Stimulated activated naive B cell treated with anti-CD40 and anti-IgM and Interleukin-4, amounts not matched to agents 10 μg/mL and 1 μg/mL and 100 μg/mL, for 72 hours (primary cell): ENCODE measurements around the gene EP400.

Experiments used
- ATAC-seq, 2 donors: fragments of 150-1000 bp; cut with Tn5 transposase; replicated peaks; 2 replicates each; pipeline ENCODE4 v1.10.0; 2021; ENCODE audit warnings: moderate library complexity in 1 of 2
- DNase-seq: peaks from one replicate; pipeline ENCODE4 v3.0.0; 2021
- H3K27ac Mint-ChIP-seq: one replicate; pipeline ENCODE4 v1.8.0; 2022; ENCODE audit warnings: mild to moderate bottlenecking, mixed read lengths
- H3K27me3 Mint-ChIP-seq, 2 donors: one replicate each; pipeline ENCODE4 v1.8.0; 2022; ENCODE audit warnings: mixed read lengths in 2 of 2
- H3K36me3 Mint-ChIP-seq, 2 donors: one replicate each; pipeline ENCODE4 v1.8.0; 2022; ENCODE audit warnings: mixed read lengths in 2 of 2, mild to moderate bottlenecking in 1 of 2
- H3K4me1 Mint-ChIP-seq, 2 donors: one replicate each; pipeline ENCODE4 v1.8.0; 2022; ENCODE audit warnings: mixed read lengths in 2 of 2, mild to moderate bottlenecking in 1 of 2
- H3K4me3 Mint-ChIP-seq, 2 donors: one replicate each; pipeline ENCODE4 v1.8.0; 2022; ENCODE audit warnings: mild to moderate bottlenecking in 2 of 2, mixed read lengths in 2 of 2, moderate library complexity in 1 of 2
- H3K9me3 Mint-ChIP-seq, 2 donors: one replicate each; pipeline ENCODE4 v1.8.0; 2022; ENCODE audit warnings: mixed read lengths in 2 of 2, mild to moderate bottlenecking in 1 of 2

Gene EP400

GRCh38 chr12:132014092-132014914, 64.6 kb downstream of the EP400 start:
- no peak overlapping the region for H3K4me3 Mint-ChIP-seq
- ATAC-seq, result no peak
- peaks cover 43 to 71% of the 10 kb centered on the region in 2 donors for H3K36me3 Mint-ChIP-seq
- H3K4me1 Mint-ChIP-seq, result peaks cover 0 to 2% of the 10 kb centered on the region in 2 donors
- DNase-seq, result no peak
- H3K9me3 Mint-ChIP-seq, result no peaks in the 10 kb centered on the region
- no peaks in the 10 kb centered on the region for H3K27me3 Mint-ChIP-seq
- peak overlapping the region; percentile 14 for H3K27ac Mint-ChIP-seq

- ATAC-seq, result no peak
- H3K27me3 Mint-ChIP-seq, result no peaks in the 10 kb centered on the region
- H3K36me3 Mint-ChIP-seq, result peaks cover 47 to 74% of the 10 kb centered on the region in 2 donors
Observed at GRCh38 chr12:132014915-132015280, 65.2 kb downstream of the EP400 start.

GRCh38 chr12:132015686-132016430, 66.1 kb downstream of the EP400 start:
- no peaks in the 10 kb centered on the region for H3K9me3 Mint-ChIP-seq
- DNase-seq (no peak), ATAC-seq (no peak)
- H3K36me3 Mint-ChIP-seq, result peaks cover 52 to 77% of the 10 kb centered on the region in 2 donors
- H3K4me3 Mint-ChIP-seq, result no peak overlapping the region
- peaks cover 0 to 2% of the 10 kb centered on the region in 2 donors for H3K4me1 Mint-ChIP-seq
- peak overlapping the region; percentile 33 for H3K27ac Mint-ChIP-seq
- H3K27me3 Mint-ChIP-seq, result no peaks in the 10 kb centered on the region

More at GRCh38 chr12:132014915-132015280, 65.2 kb downstream of the EP400 start:
- H3K4me1 Mint-ChIP-seq, result peaks cover 0 to 2% of the 10 kb centered on the region in 2 donors
- H3K9me3 Mint-ChIP-seq, result no peaks in the 10 kb centered on the region
- no peak for DNase-seq
- no peak overlapping the region for H3K27ac Mint-ChIP-seq
- no peak overlapping the region for H3K4me3 Mint-ChIP-seq

- H3K27me3 Mint-ChIP-seq, result no peaks in the 10 kb centered on the region
- H3K27ac Mint-ChIP-seq, result no peak overlapping the region
- ATAC-seq (no peak), DNase-seq (no peak)
- peaks cover 0 to 2% of the 10 kb centered on the region in 2 donors for H3K4me1 Mint-ChIP-seq
- no peak overlapping the region for H3K4me3 Mint-ChIP-seq
- peaks cover 53 to 73% of the 10 kb centered on the region in 2 donors for H3K36me3 Mint-ChIP-seq
- no peaks in the 10 kb centered on the region for H3K9me3 Mint-ChIP-seq
Observed at GRCh38 chr12:132018193-132018916, 68.6 kb downstream of the EP400 start.

GRCh38 chr12:132019891-132020290, 70.1 kb downstream of the EP400 start:
- Mint-ChIP-seq H3K27me3 (no peaks in the 10 kb centered on the region), H3K4me3 (no peak overlapping the region), H3K36me3 (peaks cover 56 to 72% of the 10 kb centered on the region in 2 donors), H3K4me1 (peaks cover 0 to 2% of the 10 kb centered on the region in 2 donors), H3K9me3 (no peaks in the 10 kb centered on the region), H3K27ac (peak overlapping the region; percentile 42)
- ATAC-seq (no peak), DNase-seq (no peak)

GRCh38 chr12:132020292-132020691, 70.5 kb downstream of the EP400 start:
- ATAC-seq (no peak), DNase-seq (no peak)
- Mint-ChIP-seq H3K4me3 (no peak overlapping the region), H3K27ac (peak overlapping the region; percentile 42), H3K27me3 (no peaks in the 10 kb centered on the region), H3K9me3 (no peaks in the 10 kb centered on the region), H3K36me3 (peaks cover 56 to 73% of the 10 kb centered on the region in 2 donors), H3K4me1 (peaks cover 0 to 2% of the 10 kb centered on the region in 2 donors)

- Mint-ChIP-seq H3K27ac (no peak overlapping the region), H3K27me3 (no peaks in the 10 kb centered on the region), H3K36me3 (peaks cover 53 to 70% of the 10 kb centered on the region in 2 donors), H3K4me3 (no peak overlapping the region), H3K9me3 (no peaks in the 10 kb centered on the region), H3K4me1 (no peaks in the 10 kb centered on the region)
- ATAC-seq (no peak), DNase-seq (no peak)
Observed at GRCh38 chr12:132021031-132021871, 71.5 kb downstream of the EP400 start.

GRCh38 chr12:132021965-132022364, 72.2 kb downstream of the EP400 start:
- Mint-ChIP-seq H3K36me3 (peaks cover 51 to 68% of the 10 kb centered on the region in 2 donors), H3K9me3 (no peaks in the 10 kb centered on the region), H3K4me3 (no peak overlapping the region), H3K27ac (no peak overlapping the region), H3K27me3 (no peaks in the 10 kb centered on the region), H3K4me1 (no peaks in the 10 kb centered on the region)
- ATAC-seq, result no peak
- no peak for DNase-seq

- Mint-ChIP-seq H3K4me3 (no peak overlapping the region), H3K27me3 (no peaks in the 10 kb centered on the region), H3K27ac (no peak overlapping the region), H3K9me3 (no peaks in the 10 kb centered on the region), H3K4me1 (no peaks in the 10 kb centered on the region), H3K36me3 (peaks cover 53 to 67% of the 10 kb centered on the region in 2 donors)
- no peak for ATAC-seq
- DNase-seq, result no peak
Observed at GRCh38 chr12:132023658-132024057, 73.9 kb downstream of the EP400 start.

GRCh38 chr12:132024758-132025157, 75.0 kb downstream of the EP400 start:
- H3K4me3 Mint-ChIP-seq, result no peak overlapping the region
- H3K4me1 Mint-ChIP-seq, result no peaks in the 10 kb centered on the region
- H3K9me3 Mint-ChIP-seq, result no peaks in the 10 kb centered on the region
- no peak for ATAC-seq
- H3K36me3 Mint-ChIP-seq, result peaks cover 50 to 71% of the 10 kb centered on the region in 2 donors
- H3K27me3 Mint-ChIP-seq, result no peaks in the 10 kb centered on the region
- DNase-seq, result no peak
- H3K27ac Mint-ChIP-seq, result no peak overlapping the region

GRCh38 chr12:132025526-132025925, 75.8 kb downstream of the EP400 start:
- Mint-ChIP-seq H3K27me3 (no peaks in the 10 kb centered on the region), H3K9me3 (no peaks in the 10 kb centered on the region), H3K27ac (no peak overlapping the region), H3K4me3 (no peak overlapping the region), H3K36me3 (peaks cover 48 to 70% of the 10 kb centered on the region in 2 donors), H3K4me1 (no peaks in the 10 kb centered on the region)
- DNase-seq (no peak), ATAC-seq (no peak)

- H3K4me3 Mint-ChIP-seq, result no peak overlapping the region
- H3K36me3 Mint-ChIP-seq, result peaks cover 52 to 74% of the 10 kb centered on the region in 2 donors
- no peak for ATAC-seq
- no peaks in the 10 kb centered on the region for H3K4me1 Mint-ChIP-seq
- H3K27me3 Mint-ChIP-seq, result no peaks in the 10 kb centered on the region
- no peak overlapping the region for H3K27ac Mint-ChIP-seq
- no peak for DNase-seq
- H3K9me3 Mint-ChIP-seq, result no peaks in the 10 kb centered on the region
Observed at GRCh38 chr12:132026061-132026795, 76.5 kb downstream of the EP400 start.

- no peaks in the 10 kb centered on the region for H3K27me3 Mint-ChIP-seq
- H3K4me3 Mint-ChIP-seq, result no peak overlapping the region
- H3K4me1 Mint-ChIP-seq, result no peaks in the 10 kb centered on the region
- no peaks in the 10 kb centered on the region for H3K9me3 Mint-ChIP-seq
- ATAC-seq (no peak), DNase-seq (no peak)
- H3K27ac Mint-ChIP-seq, result no peak overlapping the region
- peaks cover 54 to 72% of the 10 kb centered on the region in 2 donors for H3K36me3 Mint-ChIP-seq
Observed at GRCh38 chr12:132026796-132027500, 77.2 kb downstream of the EP400 start.
